IMR-90 (cell line): Measurements from ENCODE around the gene ATP2A3. TPM values are rescaled to one million over a fixed set of nuclear protein-coding genes. Genes with fewer than 3 reads are reported as not detected.

Source experiments
- ATAC-seq: fragments of 200-7000 bp; cut with Tn5 transposase; 2 replicates; pipeline ENCODE4 v1.9.1; 2020; ENCODE audit warnings: low read depth, mild to moderate bottlenecking, moderate library complexity
- BruUV-seq: library from RNA; stranded (reverse); fragments of 400-500 nt; replicated peaks from 2 replicates; lab custom pipeline; 2021; lab: Mats Ljungman, UMichigan
- CTCF ChIA-PET: fragments of 300-600 bp; formaldehyde crosslinking; extraction: SDS; loops from one replicate; lab custom pipeline; 2021; ENCODE audit warnings: antibody characterized with exemption; lab: Yijun Ruan, JAX
- POLR2A ChIA-PET: fragments of 300-600 bp; sonication (Branson Sonifier 250); formaldehyde crosslinking; loops from one replicate; lab custom pipeline; 2022; ENCODE audit warnings: antibody characterized with exemption; ENCODE audit not compliant: unreplicated experiment; lab: Charles Lee
- DNase-seq: peaks from one replicate; pipeline ENCODE4 v3.0.0; 2013
- H2AFZ ChIP-seq: replicated peaks from 2 replicates; pipeline ENCODE3; 2013; ENCODE audit warnings: low read length, mild to moderate bottlenecking; ENCODE audit not compliant: poor library complexity
- H2AK5ac ChIP-seq: 2 replicates; pipeline ENCODE4 v1.6.1; 2013; ENCODE audit warnings: low read depth, low read length, inconsistent platforms
- H2AK9ac ChIP-seq: replicated peaks from 2 replicates; pipeline ENCODE3; 2013; ENCODE audit warnings: mild to moderate bottlenecking, low read depth, low read length, moderate library complexity; ENCODE audit not compliant: poor library complexity
- H2BK120ac ChIP-seq: 2 replicates; pipeline ENCODE4 v1.6.1; 2013; ENCODE audit warnings: low read depth, low read length, inconsistent platforms
- H2BK15ac ChIP-seq: 3 replicates; pipeline ENCODE4 v1.6.1; 2013; ENCODE audit warnings: low read depth, low read length, inconsistent platforms
- H2BK20ac ChIP-seq: 2 replicates; pipeline ENCODE4 v1.6.1; 2013; ENCODE audit warnings: low read depth, mild to moderate bottlenecking, inconsistent platforms, low read length, moderate library complexity
- H2BK5ac ChIP-seq: 2 replicates; pipeline ENCODE4 v1.6.1; 2013; ENCODE audit warnings: mild to moderate bottlenecking, low read depth, low read length, inconsistent platforms; ENCODE audit not compliant: poor library complexity, severe bottlenecking
- H3K14ac ChIP-seq: replicated peaks from 2 replicates; pipeline ENCODE4 v1.6.1; 2013; ENCODE audit warnings: low read depth, low read length, inconsistent platforms
- H3K18ac ChIP-seq: 2 replicates; pipeline ENCODE4 v1.6.1; 2013; ENCODE audit warnings: low read depth, low read length, control low read depth
- H3K23ac ChIP-seq: 2 replicates; pipeline ENCODE4 v1.6.1; 2013; ENCODE audit warnings: low read depth, low read length, inconsistent platforms
- H3K27ac ChIP-seq: 2 replicates; pipeline ENCODE4 v1.5.1; 2013; ENCODE audit warnings: mild to moderate bottlenecking, control low read depth, low read length; ENCODE audit not compliant: insufficient read depth
- H3K27me3 ChIP-seq: 2 replicates; pipeline ENCODE4 v1.6.1; 2013; ENCODE audit warnings: low read length; ENCODE audit not compliant: control insufficient read depth, insufficient read depth
- H3K36me3 ChIP-seq: 2 replicates; pipeline ENCODE4 v1.6.1; 2013; ENCODE audit warnings: low read length, mixed read lengths; ENCODE audit not compliant: control insufficient read depth, insufficient read depth
- H3K4ac ChIP-seq: 2 replicates; pipeline ENCODE4 v1.6.1; 2013; ENCODE audit warnings: low read depth, low read length, inconsistent platforms
- H3K4me1 ChIP-seq: 2 replicates; pipeline ENCODE4 v1.6.1; 2013; ENCODE audit warnings: low read length, mixed read lengths; ENCODE audit not compliant: control insufficient read depth, insufficient read depth
- H3K4me2 ChIP-seq: 2 replicates; pipeline ENCODE4 v1.6.1; 2013; ENCODE audit warnings: low read depth, mild to moderate bottlenecking, control low read depth, low read length, moderate library complexity
- H3K4me3 ChIP-seq: 2 replicates; pipeline ENCODE4 v1.5.1; 2013; ENCODE audit warnings: low read depth, mild to moderate bottlenecking, control low read depth, low read length, moderate library complexity; ENCODE audit not compliant: insufficient read depth
- H3K56ac ChIP-seq: 2 replicates; pipeline ENCODE4 v1.6.1; 2013; ENCODE audit warnings: low read length, inconsistent platforms; ENCODE audit not compliant: insufficient read depth; ENCODE audit errors: extremely low read depth
- H3K79me1 ChIP-seq, 2 experiments: 2 replicates each; pipeline ENCODE4 v1.6.1; 2013; ENCODE audit warnings: low read length in 2 of 2, inconsistent platforms in 1 of 2, low read depth in 1 of 2
- H3K9ac ChIP-seq: 2 replicates; pipeline ENCODE4 v1.6.1; 2013; ENCODE audit warnings: low read depth, low read length, control low read depth
- H3K9me1 ChIP-seq: 2 replicates; pipeline ENCODE4 v1.6.1; 2013; ENCODE audit warnings: low read length, inconsistent platforms; ENCODE audit not compliant: insufficient read depth
- H3K9me3 ChIP-seq: 2 replicates; pipeline ENCODE4 v1.6.1; 2013; ENCODE audit warnings: low read length; ENCODE audit not compliant: control insufficient read depth, insufficient read depth
- H4K20me1 ChIP-seq: 2 replicates; pipeline ENCODE4 v1.6.1; 2013; ENCODE audit warnings: low read length, inconsistent platforms; ENCODE audit not compliant: insufficient read depth
- H4K5ac ChIP-seq: 2 replicates; pipeline ENCODE4 v1.6.1; 2013; ENCODE audit warnings: mild to moderate bottlenecking, low read depth, low read length, control low read depth
- H4K8ac ChIP-seq, 2 experiments: 2 replicates each; pipeline ENCODE4 v1.6.1; 2013; ENCODE audit warnings: low read depth in 2 of 2, low read length in 2 of 2, control low read depth in 1 of 2, inconsistent platforms in 1 of 2
- H4K91ac ChIP-seq: 2 replicates; pipeline ENCODE4 v1.6.1; 2013; ENCODE audit warnings: low read depth, low read length, inconsistent platforms; ENCODE audit not compliant: insufficient read depth
- BHLHE40 ChIP-seq: fragments of 150-350 bp; IDR thresholded peaks from 2 replicates; pipeline ENCODE4 v1.6.1; 2016; ENCODE audit warnings: mild to moderate bottlenecking, low read depth, low read length
- CHD1 ChIP-seq: IDR thresholded peaks from 2 replicates; pipeline ENCODE4 v1.6.1; 2012; ENCODE audit warnings: low read depth, low read length, improper control_type of control experiment
- WGBS, 2 experiments: methylation state at CpG; one replicate each; pipeline versions ENCODE4 v1.1.5 to v1.1.7; 2013; ENCODE audit warnings: missing lambda C conversion rate in 2 of 2; ENCODE audit not compliant: insufficient read length in 1 of 2; ENCODE audit errors: extremely low coverage in 2 of 2; 5-methylcytosine and 5-hydroxymethylcytosine counted together
- dilution Hi-C: fragments of 300-500 bp; cut with HindIII; formaldehyde crosslinking; loops from one replicate; pipeline ENCODE4 v1.14.3; 2018; ENCODE audit warnings: low sequenced_read_pairs; ENCODE audit not compliant: unreplicated experiment
- in situ Hi-C: fragments of 300-500 bp; cut with MboI; formaldehyde crosslinking; loops from 3 replicates; pipeline ENCODE4 v1.14.3; 2019; ENCODE audit warnings: low sequenced_read_pairs, inconsistent platforms, mixed read lengths
- intact Hi-C: fragments of 100-400 bp; cut with micrococcal nuclease; formaldehyde crosslinking; loops from 2 replicates; pipeline ENCODE4 v1.10.0; 2022
- polyA plus RNA-seq, 3 experiments: library from polyadenylated mRNA; depleted of rRNA; stranded (reverse); fragments of >200 nt; gene quantifications; 2 replicates each; pipeline ENCODE4 v1.2.3, GENCODE V29; 2012; ENCODE audit warnings: low replicate concordance in 1 of 3
- total RNA-seq: library from RNA; depleted of rRNA; stranded (reverse); fragments of >200 nt; gene quantifications from 2 replicates; pipeline ENCODE4 v1.2.3, GENCODE V29; 2012
- TF ChIP-seq, protein P1 (sequence below): fragments of 150-350 bp; IDR thresholded peaks from 2 replicates; pipeline ENCODE4 v1.6.1; 2017; ENCODE audit warnings: mild to moderate bottlenecking, antibody characterized with exemption, low read length, low read depth

The ATP2A3 gene
- total and polyA plus RNA-seq, 2 of the 4 experiments (the other 2 are of a cell fraction): 0.18 to 0.63 TPM

GRCh38 chr17:3965118-3965800 lies 1.0 kb upstream of the ATP2A3 start:
- peak overlapping the region; percentile 39; the same call in 1 of the 2 replicates for H3K4me2 ChIP-seq
- H3K14ac ChIP-seq: no peak overlapping the region
- H2BK15ac ChIP-seq: no peak overlapping the region
- BruUV-seq: no TSS peak
- no peak overlapping the region for H4K91ac ChIP-seq
- no peaks in the 10 kb centered on the region for H4K20me1 ChIP-seq
- ATAC-seq (peak; percentile 71), DNase-seq (no peak)
- dilution Hi-C loops (no loop called here), in situ Hi-C loops (no loop called here), intact Hi-C loops (no loop called here)
- peaks cover 4% of the 10 kb centered on the region; the same call in 1 of the 2 replicates for H3K9me1 ChIP-seq
- no peak overlapping the region for H3K56ac ChIP-seq
- WGBS, 2 experiments: 15% methylated on average over 2 of the region's 17 CpGs; no CpG with 5 or more reads in 1 of the 2 experiments
- no peak for TF ChIP-seq CHD1
- TF ChIP-seq, protein P1, sequence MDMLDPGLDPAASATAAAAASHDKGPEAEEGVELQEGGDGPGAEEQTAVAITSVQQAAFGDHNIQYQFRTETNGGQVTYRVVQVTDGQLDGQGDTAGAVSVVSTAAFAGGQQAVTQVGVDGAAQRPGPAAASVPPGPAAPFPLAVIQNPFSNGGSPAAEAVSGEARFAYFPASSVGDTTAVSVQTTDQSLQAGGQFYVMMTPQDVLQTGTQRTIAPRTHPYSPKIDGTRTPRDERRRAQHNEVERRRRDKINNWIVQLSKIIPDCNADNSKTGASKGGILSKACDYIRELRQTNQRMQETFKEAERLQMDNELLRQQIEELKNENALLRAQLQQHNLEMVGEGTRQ: no peak
- TF ChIP-seq BHLHE40: no peak
- peaks cover 51% of the 10 kb centered on the region for H3K27me3 ChIP-seq
- H2BK5ac ChIP-seq: no peak overlapping the region
- H2BK120ac ChIP-seq: no peak overlapping the region
- peak overlapping the region; percentile 94 for H2AFZ ChIP-seq
- H3K18ac ChIP-seq: no peak overlapping the region
- no peak overlapping the region for H3K23ac ChIP-seq
- peaks cover 8% of the 10 kb centered on the region; the same call in 1 of the 2 replicates for H3K4me1 ChIP-seq
- no peak overlapping the region for H3K27ac ChIP-seq
- H3K36me3 ChIP-seq: no peaks in the 10 kb centered on the region
- no peak overlapping the region for H2AK9ac ChIP-seq
- H3K9ac ChIP-seq: no peak overlapping the region
- no peaks in the 10 kb centered on the region for H3K79me1 ChIP-seq
- H4K5ac ChIP-seq: no peak overlapping the region
- no peak overlapping the region for H3K4ac ChIP-seq
- H3K9me3 ChIP-seq: no peaks in the 10 kb centered on the region
- H4K8ac ChIP-seq: peak overlapping the region in 1 of 2 experiments; percentile 79; a peak in 2 of 4 replicates
- H2BK20ac ChIP-seq: no peak overlapping the region
- H3K4me3 ChIP-seq: no peak overlapping the region
- H2AK5ac ChIP-seq: no peak overlapping the region
- ChIA-PET POLR2A (no interaction called here), CTCF (interaction anchor here (0.7 to 1.0 kb wide), 2 partner anchors 43 to 1355 kb away, joined by 3 to 5 read pairs; no protein-coding TSS in a partner anchor)
